ENCODE data around the gene SPPL2A. TPM values are rescaled to one million over a fixed set of nuclear protein-coding genes. Genes with fewer than 3 reads are reported as not detected.

Gene SPPL2A
- total and polyA plus RNA-seq, 2 of the 13 experiments (the other 11 are each of a cell fraction or from before 2014, with no cell fraction given): 80.5 to 105 TPM

- TF ChIP-seq ZBTB39 (CRISPR knock-in tag; IDR thresholded peaks at IDR 0.05) (peak; percentile 85; the same call in 1 of the 2 replicates), ZNF556 (CRISPR knock-in tag; IDR thresholded peaks at IDR 0.05; ENCODE audit: borderline replicate concordance) (peak; percentile 80; the same call in 1 of the 2 replicates), ZBTB20 (CRISPR knock-in tag; IDR thresholded peaks at IDR 0.05; ENCODE audit: borderline replicate concordance, low read depth) (0 out of 2 replicates have a peak, but pooled peaks have one; percentile 10), NKX3-1 (CRISPR knock-in tag; IDR thresholded peaks at IDR 0.05) (peak; percentile 27; the same call in 1 of the 2 replicates), ZNF33A (CRISPR knock-in tag; IDR thresholded peaks at IDR 0.05; ENCODE audit: borderline replicate concordance) (peak; percentile 72), ZBTB34 (CRISPR knock-in tag; IDR thresholded peaks at IDR 0.05) (0 out of 2 replicates have a peak, but pooled peaks have one; percentile 22), ZNF263 (CRISPR knock-in tag; IDR thresholded peaks at IDR 0.05) (peak; percentile 76), ZNF609 (CRISPR knock-in tag; IDR thresholded peaks at IDR 0.05; ENCODE audit: borderline replicate concordance) (0 out of 2 replicates have a peak, but pooled peaks have one; percentile 8), HBP1 (CRISPR knock-in tag; IDR thresholded peaks at IDR 0.05; ENCODE audit: low read depth) (0 out of 2 replicates have a peak, but pooled peaks have one; percentile 21), ZNF264 (CRISPR knock-in tag; IDR thresholded peaks at IDR 0.05) (peak; percentile 66; the same call in 1 of the 2 replicates), ZSCAN31 (CRISPR knock-in tag; IDR thresholded peaks at IDR 0.05; ENCODE audit: low read depth) (0 out of 2 replicates have a peak, but pooled peaks have one; percentile 22), ZBTB3 (CRISPR knock-in tag; IDR thresholded peaks at IDR 0.05; ENCODE audit: borderline replicate concordance, low read depth) (no peak), ZNF292 (CRISPR knock-in tag; IDR thresholded peaks at IDR 0.05; ENCODE audit: borderline replicate concordance, low read depth) (peak; percentile 74; the same call in 1 of the 2 replicates), TCF7L2 (IDR thresholded peaks at IDR 0.05; ENCODE audit: low read depth, low read length) (no peak), TFE3 (CRISPR knock-in tag; IDR thresholded peaks at IDR 0.05) (no peak), ZNF781 (CRISPR knock-in tag; IDR thresholded peaks at IDR 0.05; ENCODE audit: borderline replicate concordance, not compliant biosample characterization) (peak; percentile 28), ZMYM4 (CRISPR knock-in tag; IDR thresholded peaks at IDR 0.05) (0 out of 2 replicates have a peak, but pooled peaks have one; percentile 14)
These were observed 79.5 kb downstream of the SPPL2A start (continued) for GRCh38 chr15:50685976-50686468.

All from HepG2 (cell line).